Astrocyte of the cerebellum (primary cell): ENCODE data around the gene SAFB.

Source experiments
- DNase-seq: peaks from one replicate; pipeline ENCODE4 v3.0.0-alpha.2; 2011; ENCODE audit warnings: low read depth
- H3K4me3 ChIP-seq: 2 replicates; pipeline ENCODE4 v1.5.1; 2011; ENCODE audit warnings: mild to moderate bottlenecking, low read depth, low read length, moderate library complexity
- CTCF ChIP-seq: IDR thresholded peaks from 2 replicates; pipeline ENCODE4 v1.5.1; 2012; ENCODE audit warnings: low read length, low read depth, moderate library complexity, mild to moderate bottlenecking; ENCODE audit errors: missing control alignments
- in situ Hi-C: cut with HindIII; loops from 2 replicates; pipeline ENCODE4 v1.10.0; 2017; ENCODE audit warnings: low sequenced_read_pairs

Gene SAFB

GRCh38 chr19:5717215-5717935 is 94.5 kb downstream of the SAFB start:
- in situ Hi-C loops: no loop called here
- TF ChIP-seq CTCF: no peak
- DNase-seq: no peak
- no peak overlapping the region for H3K4me3 ChIP-seq
